GM12891 (cell line): ENCODE data around the gene NFYB.
A peak's percentile ranks its signal among the peaks of the same experiment; 100 is the strongest.
"Not testable (repeated sequence)": the region's sequence is repeated elsewhere in the genome, so short reads cannot be mapped to it uniquely, and the experiment has no call there.

ENCODE experiments used
- DNase-seq: peaks from one replicate; pipeline ENCODE4 v3.0.0; 2011; ENCODE audit warnings: low spot score; ENCODE audit not compliant: insufficient read length
- FAIRE-seq: peaks from 2 replicates; lab custom pipeline; 2011; peaks lifted over from hg19 to GRCh38; lab: Jason Lieb, UNC
- PAX5 ChIP-seq: IDR thresholded peaks from 2 replicates; pipeline ENCODE4 v1.6.1; 2011; ENCODE audit warnings: low read length, moderate library complexity, mild to moderate bottlenecking; ENCODE audit not compliant: insufficient read depth, severe bottlenecking
- POLR2A ChIP-seq: IDR thresholded peaks from 2 replicates; pipeline ENCODE4 v1.6.1; 2011; ENCODE audit warnings: low read depth, low read length, control low read depth
- POLR2AphosphoS5 ChIP-seq: IDR thresholded peaks from 2 replicates; pipeline ENCODE4 v1.6.1; 2011; ENCODE audit warnings: low read depth, low read length, control low read depth
- POU2F2 ChIP-seq: IDR thresholded peaks from 2 replicates; pipeline ENCODE4 v1.6.1; 2011; ENCODE audit warnings: low read depth, mild to moderate bottlenecking, control low read depth, low read length, moderate library complexity
- SPI1 ChIP-seq: IDR thresholded peaks from 2 replicates; pipeline ENCODE4 v1.6.1; 2011; ENCODE audit warnings: low read depth, low read length, control low read depth
- TAF1 ChIP-seq: IDR thresholded peaks from 2 replicates; pipeline ENCODE4 v1.6.1; 2011; ENCODE audit warnings: low read depth, low read length, control low read depth

NFYB gene

GRCh38 chr12:104175726-104176247 is 37.8 kb upstream of the NFYB start:
- FAIRE-seq (no peak), DNase-seq (no peak)
- no peak for TF ChIP-seq PAX5
- no peak for TF ChIP-seq TAF1
- peak; percentile 81 for TF ChIP-seq SPI1

- FAIRE-seq, DNase-seq: not testable (repeated sequence)
These were observed 35.8 kb upstream of the NFYB start for GRCh38 chr12:104173804-104174203.

GRCh38 chr12:104172570-104172947 is 34.5 kb upstream of the NFYB start:
- DNase-seq (no peak), FAIRE-seq (no peak)
- TF ChIP-seq TAF1 = no peak
- no peak for TF ChIP-seq POU2F2
- no peak for TF ChIP-seq POLR2AphosphoS5
- no peak for TF ChIP-seq SPI1
- no peak for TF ChIP-seq POLR2A
- TF ChIP-seq PAX5 = no peak

- TF ChIP-seq POLR2AphosphoS5 (no peak), SPI1 (no peak), TAF1 (no peak), PAX5 (no peak), POU2F2 (no peak), POLR2A (no peak)
- FAIRE-seq (no peak), DNase-seq (no peak)
These were observed 34.0 kb upstream of the NFYB start for GRCh38 chr12:104171785-104172569.

- FAIRE-seq (no peak), DNase-seq (no peak)
- TF ChIP-seq POU2F2 = no peak
- no peak for TF ChIP-seq PAX5
- no peak for TF ChIP-seq TAF1
- no peak for TF ChIP-seq POLR2A
- TF ChIP-seq POLR2AphosphoS5 = no peak
- no peak for TF ChIP-seq SPI1
These were observed 30.6 kb upstream of the NFYB start for GRCh38 chr12:104168596-104168995.

GRCh38 chr12:104167519-104168458 is 29.8 kb upstream of the NFYB start:
- no peak for FAIRE-seq
- no peak for DNase-seq
- TF ChIP-seq POLR2AphosphoS5 = no peak
- TF ChIP-seq SPI1 = no peak
- no peak for TF ChIP-seq PAX5
- no peak for TF ChIP-seq POU2F2
- TF ChIP-seq POLR2A = no peak

GRCh38 chr12:104166465-104166864 is 28.5 kb upstream of the NFYB start:
- no peak for DNase-seq
- FAIRE-seq = no peak
- TF ChIP-seq POU2F2 = no peak
- TF ChIP-seq SPI1 = no peak
- no peak for TF ChIP-seq POLR2A
- TF ChIP-seq TAF1 = no peak
- TF ChIP-seq PAX5 = no peak
- TF ChIP-seq POLR2AphosphoS5 = no peak

GRCh38 chr12:104165801-104166200 is 27.8 kb upstream of the NFYB start:
- DNase-seq (no peak), FAIRE-seq (no peak)
- TF ChIP-seq POLR2AphosphoS5 (no peak), POLR2A (no peak), TAF1 (no peak), SPI1 (no peak), PAX5 (no peak), POU2F2 (no peak)

GRCh38 chr12:104164634-104165033 is 26.6 kb upstream of the NFYB start:
- FAIRE-seq (no peak), DNase-seq (no peak)
- TF ChIP-seq POLR2A = no peak
- TF ChIP-seq TAF1 = no peak
- no peak for TF ChIP-seq POLR2AphosphoS5
- TF ChIP-seq SPI1 = no peak
- TF ChIP-seq PAX5 = no peak
- TF ChIP-seq POU2F2 = no peak

GRCh38 chr12:104163631-104164030 is 25.6 kb upstream of the NFYB start:
- no peak for TF ChIP-seq SPI1
- no peak for TF ChIP-seq PAX5
- TF ChIP-seq TAF1 = no peak
- FAIRE-seq (no peak), DNase-seq (no peak)

- DNase-seq, FAIRE-seq: not testable (repeated sequence)
These were observed 25.0 kb upstream of the NFYB start for GRCh38 chr12:104163028-104163427.
